Parathyroid adenoma (tissue), 2 donors: ENCODE measurements around the gene TMUB1.

ENCODE experiments used
- H2AFZ ChIP-seq: fragments of 300-600 bp; sonication (generic); one replicate; pipeline ENCODE4 v1.7.0; 2017; ENCODE audit warnings: antibody characterized with exemption, mild to moderate bottlenecking
- H3K27ac ChIP-seq: fragments of 300-600 bp; sonication (generic); one replicate; pipeline ENCODE4 v1.7.0; 2017
- H3K27me3 ChIP-seq: fragments of 300-600 bp; sonication (generic); one replicate; pipeline ENCODE4 v1.7.0; 2017; ENCODE audit warnings: low read length; ENCODE audit not compliant: control insufficient read depth, insufficient read depth
- H3K36me3 ChIP-seq: fragments of 300-600 bp; sonication (generic); one replicate; pipeline ENCODE4 v1.7.0; 2017; ENCODE audit warnings: low read length; ENCODE audit not compliant: control insufficient read depth, insufficient read depth
- H3K4me1 ChIP-seq: fragments of 300-600 bp; sonication (generic); one replicate; pipeline ENCODE4 v1.7.0; 2017; ENCODE audit warnings: control low read depth
- H3K4me2 ChIP-seq: fragments of 300-600 bp; sonication (generic); one replicate; pipeline ENCODE4 v1.7.0; 2017; ENCODE audit warnings: low read length
- H3K4me3 ChIP-seq: fragments of 300-600 bp; sonication (generic); one replicate; pipeline ENCODE4 v1.7.0; 2017; ENCODE audit warnings: low read depth, low read length
- H3K79me2 ChIP-seq: fragments of 300-600 bp; sonication (generic); one replicate; pipeline ENCODE4 v1.7.0; 2017; ENCODE audit warnings: control low read depth
- H3K9ac ChIP-seq: fragments of 300-600 bp; sonication (generic); one replicate; pipeline ENCODE4 v1.7.0; 2017; ENCODE audit warnings: mild to moderate bottlenecking
- H3K9me3 ChIP-seq: fragments of 300-600 bp; sonication (generic); one replicate; pipeline ENCODE4 v1.7.0; 2017; ENCODE audit warnings: low read length; ENCODE audit not compliant: control insufficient read depth
- TF ChIP-seq, protein P1 (sequence below): fragments of 300-600 bp; sonication (generic); IDR thresholded peaks from one replicate; pipeline ENCODE4 v1.7.0; 2017; ENCODE audit warnings: antibody characterized with exemption, mild to moderate bottlenecking
- donor health status: primary hyperparathyroidism.

TMUB1 gene

DNA sequence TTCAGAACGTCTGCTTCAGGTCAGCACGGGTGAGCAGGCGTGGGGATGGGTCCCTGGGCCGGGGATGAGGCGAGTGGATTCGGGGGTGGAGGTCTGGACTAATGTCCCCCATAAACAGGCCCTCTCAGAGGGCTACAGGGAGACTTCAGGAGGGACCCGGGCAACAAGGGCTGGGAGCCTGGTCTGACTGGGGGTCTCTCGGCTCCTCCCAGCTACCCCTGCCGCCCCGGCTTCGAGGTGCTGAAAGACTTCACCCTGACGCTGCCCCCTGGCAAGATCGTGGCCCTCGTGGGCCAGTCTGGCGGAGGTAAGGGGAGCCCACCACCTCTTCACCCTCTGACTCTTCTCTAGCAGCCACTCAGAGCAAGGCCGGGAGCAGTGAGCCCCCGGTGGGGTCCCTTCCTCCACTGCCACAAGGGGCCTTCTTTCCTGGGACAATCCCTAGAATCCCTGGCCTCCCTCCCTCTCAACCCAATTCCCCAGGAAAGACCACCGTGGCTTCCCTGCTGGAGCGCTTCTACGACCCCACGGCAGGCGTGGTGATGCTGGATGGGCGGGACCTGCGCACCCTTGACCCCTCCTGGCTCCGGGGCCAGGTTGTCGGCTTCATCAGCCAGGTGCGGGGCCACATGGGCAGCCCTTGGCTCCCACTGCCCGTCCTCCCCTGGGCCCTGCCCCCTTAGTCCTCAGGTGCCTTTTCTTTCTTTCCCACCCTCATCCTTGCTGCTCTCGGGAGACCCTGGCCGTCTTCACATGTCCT, 42.5 kb downstream of the TMUB1 start:
- Histone ChIP-seq H3K9ac (no peak overlapping the region), H3K27me3 (no peaks in the 10 kb centered on the region), H3K79me2 (no peaks in the 10 kb centered on the region), H3K27ac (no peak overlapping the region), H3K4me1 (no peaks in the 10 kb centered on the region), H3K4me2 (no peak overlapping the region), H3K4me3 (no peak overlapping the region), H2AFZ (no peak overlapping the region), H3K9me3 (no peaks in the 10 kb centered on the region), H3K36me3 (no peaks in the 10 kb centered on the region)
- TF ChIP-seq, protein P1, sequence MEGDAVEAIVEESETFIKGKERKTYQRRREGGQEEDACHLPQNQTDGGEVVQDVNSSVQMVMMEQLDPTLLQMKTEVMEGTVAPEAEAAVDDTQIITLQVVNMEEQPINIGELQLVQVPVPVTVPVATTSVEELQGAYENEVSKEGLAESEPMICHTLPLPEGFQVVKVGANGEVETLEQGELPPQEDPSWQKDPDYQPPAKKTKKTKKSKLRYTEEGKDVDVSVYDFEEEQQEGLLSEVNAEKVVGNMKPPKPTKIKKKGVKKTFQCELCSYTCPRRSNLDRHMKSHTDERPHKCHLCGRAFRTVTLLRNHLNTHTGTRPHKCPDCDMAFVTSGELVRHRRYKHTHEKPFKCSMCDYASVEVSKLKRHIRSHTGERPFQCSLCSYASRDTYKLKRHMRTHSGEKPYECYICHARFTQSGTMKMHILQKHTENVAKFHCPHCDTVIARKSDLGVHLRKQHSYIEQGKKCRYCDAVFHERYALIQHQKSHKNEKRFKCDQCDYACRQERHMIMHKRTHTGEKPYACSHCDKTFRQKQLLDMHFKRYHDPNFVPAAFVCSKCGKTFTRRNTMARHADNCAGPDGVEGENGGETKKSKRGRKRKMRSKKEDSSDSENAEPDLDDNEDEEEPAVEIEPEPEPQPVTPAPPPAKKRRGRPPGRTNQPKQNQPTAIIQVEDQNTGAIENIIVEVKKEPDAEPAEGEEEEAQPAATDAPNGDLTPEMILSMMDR: no peak

DNA sequence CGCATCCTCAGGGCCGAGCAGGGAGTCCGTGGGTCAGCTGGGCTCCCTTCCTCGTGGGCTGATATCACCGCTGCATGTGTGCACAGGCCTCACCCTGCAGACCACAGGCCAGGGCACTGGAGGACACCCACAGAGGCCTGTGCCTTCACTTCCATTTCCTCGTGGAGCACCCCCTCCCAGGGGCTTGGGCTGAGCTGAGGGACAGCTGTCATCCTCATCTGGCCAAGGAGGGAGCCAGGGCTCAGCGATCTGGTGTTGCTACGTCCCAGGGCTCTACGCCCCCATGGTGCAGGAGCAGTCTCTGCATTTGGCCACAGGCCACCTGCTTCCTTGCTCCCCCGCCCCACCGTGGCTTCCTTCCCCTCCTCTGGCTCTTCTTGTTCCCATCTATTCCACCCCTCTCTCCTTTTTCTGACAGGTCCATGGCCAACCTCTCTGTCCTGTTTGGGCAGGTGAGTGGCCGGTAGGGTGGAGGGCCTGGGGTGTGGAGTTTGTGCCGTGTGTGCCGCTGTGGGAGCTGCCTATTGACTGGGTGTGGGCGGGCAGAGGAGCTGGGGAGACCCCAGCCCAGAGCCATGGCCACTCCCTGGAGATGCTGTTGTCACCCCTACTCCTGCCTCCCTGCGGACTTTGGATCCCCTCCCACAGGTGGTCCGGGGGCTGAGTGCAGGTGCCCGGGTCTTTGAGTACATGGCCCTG, 43.3 kb downstream of the TMUB1 start:
- H3K4me2 ChIP-seq: no peak overlapping the region
- H3K9ac ChIP-seq: no peak overlapping the region
- H3K79me2 ChIP-seq: peaks cover 2% of the 10 kb centered on the region
- no peak overlapping the region for H3K27ac ChIP-seq
- no peaks in the 10 kb centered on the region for H3K9me3 ChIP-seq
- no peaks in the 10 kb centered on the region for H3K27me3 ChIP-seq
- TF ChIP-seq, protein P1: no peak
- H3K4me3 ChIP-seq: no peak overlapping the region
- H3K4me1 ChIP-seq: no peaks in the 10 kb centered on the region
- no peak overlapping the region for H2AFZ ChIP-seq
- H3K36me3 ChIP-seq: no peaks in the 10 kb centered on the region

DNA sequence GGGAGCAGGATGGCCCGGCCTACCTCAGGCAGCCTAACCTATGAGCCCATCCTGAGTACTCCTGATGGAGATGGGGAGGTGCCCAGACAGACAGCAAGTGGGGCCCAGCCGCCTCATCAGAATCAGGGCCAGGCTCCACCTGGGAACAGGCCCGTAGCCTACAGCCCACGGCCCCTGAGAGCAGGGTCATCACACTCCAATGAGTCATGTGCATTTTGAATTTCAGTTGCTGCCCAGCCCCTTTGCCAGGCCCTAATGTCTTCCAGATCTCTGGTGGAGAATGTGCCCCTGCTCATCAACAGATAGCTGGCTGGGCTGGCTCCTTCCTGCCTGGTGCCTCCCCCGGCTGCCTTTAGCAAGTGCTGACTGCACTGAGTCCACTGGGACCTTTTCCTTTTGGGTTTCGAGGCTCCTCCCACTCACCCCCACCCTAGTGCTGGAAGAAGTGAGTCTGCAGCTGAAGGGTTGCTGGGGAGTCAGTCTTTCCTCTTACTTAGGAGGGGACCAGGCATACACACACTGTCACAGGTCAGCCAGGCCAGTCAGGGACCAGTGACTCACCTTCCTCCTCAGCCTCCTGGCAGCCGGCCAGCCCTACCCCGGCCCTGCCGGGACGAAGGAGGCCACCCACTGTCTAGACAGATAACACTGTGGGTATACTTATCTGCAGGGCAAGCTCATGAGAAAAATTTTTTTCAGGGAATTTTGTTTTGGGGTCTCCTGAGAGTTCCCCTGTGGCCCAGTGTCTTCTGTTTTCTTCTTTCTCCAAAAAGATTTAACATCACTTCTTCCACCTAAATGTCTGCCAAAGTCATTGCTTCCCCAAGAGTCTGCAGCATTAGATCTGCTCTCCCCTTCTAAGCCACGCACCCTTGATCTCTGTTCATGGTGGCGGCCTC, 44.1 kb downstream of the TMUB1 start:
- Histone ChIP-seq H3K9ac (no peak overlapping the region), H3K79me2 (peaks cover 3% of the 10 kb centered on the region), H3K9me3 (no peaks in the 10 kb centered on the region), H3K36me3 (no peaks in the 10 kb centered on the region), H3K4me2 (no peak overlapping the region), H3K4me3 (no peak overlapping the region), H2AFZ (no peak overlapping the region), H3K27ac (no peak overlapping the region), H3K4me1 (no peaks in the 10 kb centered on the region), H3K27me3 (no peaks in the 10 kb centered on the region)
- TF ChIP-seq, protein P1: no peak

DNA sequence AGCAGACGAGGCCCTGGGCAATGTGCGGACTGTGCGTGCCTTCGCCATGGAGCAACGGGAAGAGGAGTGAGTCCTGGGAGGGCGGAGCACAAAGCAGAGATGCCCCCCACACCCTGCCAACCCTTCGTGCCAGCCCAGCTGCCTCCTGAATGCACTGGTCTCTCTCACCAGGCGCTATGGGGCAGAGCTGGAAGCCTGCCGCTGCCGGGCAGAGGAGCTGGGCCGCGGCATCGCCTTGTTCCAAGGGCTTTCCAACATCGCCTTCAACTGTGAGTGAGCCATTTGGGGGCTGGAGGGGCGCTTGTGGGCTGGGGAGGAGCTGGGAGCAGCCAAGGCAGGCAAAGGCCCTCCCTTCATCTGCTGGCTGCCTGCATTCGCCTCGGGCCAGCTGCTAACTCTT, 47.4 kb downstream of the TMUB1 start:
- H3K9me3 ChIP-seq: no peaks in the 10 kb centered on the region
- H3K36me3 ChIP-seq: no peaks in the 10 kb centered on the region
- H3K4me3 ChIP-seq: no peak overlapping the region
- peaks cover 14% of the 10 kb centered on the region for H3K79me2 ChIP-seq
- TF ChIP-seq, protein P1: no peak
- no peaks in the 10 kb centered on the region for H3K27me3 ChIP-seq
- no peak overlapping the region for H3K4me2 ChIP-seq
- no peaks in the 10 kb centered on the region for H3K4me1 ChIP-seq
- no peak overlapping the region for H3K27ac ChIP-seq
- H3K9ac ChIP-seq: no peak overlapping the region
- H2AFZ ChIP-seq: no peak overlapping the region
